Measurements from ENCODE around the gene FSHR. TPM values are rescaled to one million over a fixed set of nuclear protein-coding genes. Genes with fewer than 3 reads are reported as not detected.

FSHR gene
- total RNA-seq, 4 donors from 2014 or later: not detected

- peak; percentile 20 for DNase-seq
- intact Hi-C loops (cut with DNase I; ENCODE audit: low total_unique reads): no loop called here
- H3K4me3 ChIP-seq: no peak overlapping the region
- TF ChIP-seq POLR2A (IDR thresholded peaks at IDR 0.05) (no peak), POLR2AphosphoS5 (IDR thresholded peaks at IDR 0.05) (peak in 1 of 3 donors; percentile 54), EP300 (IDR thresholded peaks at IDR 0.05; ENCODE audit: low read depth) (no peak)
- TF ChIP-seq, protein P1, sequence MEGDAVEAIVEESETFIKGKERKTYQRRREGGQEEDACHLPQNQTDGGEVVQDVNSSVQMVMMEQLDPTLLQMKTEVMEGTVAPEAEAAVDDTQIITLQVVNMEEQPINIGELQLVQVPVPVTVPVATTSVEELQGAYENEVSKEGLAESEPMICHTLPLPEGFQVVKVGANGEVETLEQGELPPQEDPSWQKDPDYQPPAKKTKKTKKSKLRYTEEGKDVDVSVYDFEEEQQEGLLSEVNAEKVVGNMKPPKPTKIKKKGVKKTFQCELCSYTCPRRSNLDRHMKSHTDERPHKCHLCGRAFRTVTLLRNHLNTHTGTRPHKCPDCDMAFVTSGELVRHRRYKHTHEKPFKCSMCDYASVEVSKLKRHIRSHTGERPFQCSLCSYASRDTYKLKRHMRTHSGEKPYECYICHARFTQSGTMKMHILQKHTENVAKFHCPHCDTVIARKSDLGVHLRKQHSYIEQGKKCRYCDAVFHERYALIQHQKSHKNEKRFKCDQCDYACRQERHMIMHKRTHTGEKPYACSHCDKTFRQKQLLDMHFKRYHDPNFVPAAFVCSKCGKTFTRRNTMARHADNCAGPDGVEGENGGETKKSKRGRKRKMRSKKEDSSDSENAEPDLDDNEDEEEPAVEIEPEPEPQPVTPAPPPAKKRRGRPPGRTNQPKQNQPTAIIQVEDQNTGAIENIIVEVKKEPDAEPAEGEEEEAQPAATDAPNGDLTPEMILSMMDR (IDR thresholded peaks at IDR 0.05): peak; percentile 88 to 92 (median 92)
- 48 to 100% methylated on average over 1 to 2 of the region's 2 CpGs for WGBS, 2 donors (ENCODE audit: low coverage in 1 of 2)
- H3K9me3 ChIP-seq: no peaks in the 10 kb centered on the region
- H3K27ac ChIP-seq: no peak overlapping the region
- no peaks in the 10 kb centered on the region for H3K27me3 ChIP-seq
- in situ Hi-C loops (cut with MboI; ENCODE audit: low pct_ligation_motif_present in 1 of 4, low pct_unique_long_range_greater_than_20kb in 1 of 4, low sequenced_read_pairs in 3 of 4): no loop called here
- no peaks in the 10 kb centered on the region for H3K4me1 ChIP-seq
- no peaks in the 10 kb centered on the region for H3K36me3 ChIP-seq
Measured at GRCh38 chr2:48946449-48947048, 207.8 kb downstream of the FSHR start.

DNA sequence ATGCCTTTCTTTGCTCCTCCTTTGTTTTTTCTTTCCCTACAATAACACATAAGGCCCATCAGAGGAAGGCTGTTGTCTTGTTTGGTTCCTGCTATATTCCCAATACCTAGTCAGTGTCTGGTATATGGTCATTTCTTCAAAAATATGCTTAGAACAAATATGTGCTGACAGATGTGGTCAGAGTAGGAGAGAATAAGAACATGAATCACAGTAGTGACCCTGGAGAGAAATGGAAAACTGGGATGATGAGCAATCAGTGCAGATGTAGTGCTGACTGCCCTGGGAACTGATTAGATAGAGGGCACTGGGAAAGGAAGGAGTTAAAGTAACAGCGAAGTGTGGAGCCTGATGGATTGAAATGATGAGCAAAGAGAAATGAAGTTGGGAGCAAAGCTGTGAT is 209.4 kb downstream of the FSHR start:
- Histone ChIP-seq H3K27ac (no peak overlapping the region), H3K4me1 (no peaks in the 10 kb centered on the region)
- WGBS, 2 donors (ENCODE audit: low coverage in 1 of 2): 32 to 82% methylated on average over 1 of the region's 1 CpG

GRCh38 chr2:48943436-48943835 is 210.9 kb downstream of the FSHR start:
- Histone ChIP-seq H3K9me3 (no peaks in the 10 kb centered on the region), H3K36me3 (no peaks in the 10 kb centered on the region), H3K27ac (no peak overlapping the region), H3K27me3 (peaks cover 3% of the 10 kb centered on the region), H3K4me1 (no peaks in the 10 kb centered on the region), H3K4me3 (no peak overlapping the region)
- TF ChIP-seq, protein P1 (IDR thresholded peaks at IDR 0.05): no peak
- TF ChIP-seq POLR2A (IDR thresholded peaks at IDR 0.05) (no peak), POLR2AphosphoS5 (IDR thresholded peaks at IDR 0.05) (no peak), EP300 (IDR thresholded peaks at IDR 0.05; ENCODE audit: low read depth) (no peak)
- intact Hi-C loops (cut with DNase I; ENCODE audit: low total_unique reads) (no loop called here), in situ Hi-C loops (cut with MboI; ENCODE audit: low pct_ligation_motif_present in 1 of 4, low pct_unique_long_range_greater_than_20kb in 1 of 4, low sequenced_read_pairs in 3 of 4) (no loop called here)
- 54 to 58% methylated on average over 2 to 3 of the region's 3 CpGs for WGBS, 2 donors (ENCODE audit: low coverage in 1 of 2)
- DNase-seq: no peak

More for the DNA sequence above, 209.4 kb downstream of the FSHR start:
- intact Hi-C loops (cut with DNase I; ENCODE audit: low total_unique reads) (no loop called here), in situ Hi-C loops (cut with MboI; ENCODE audit: low pct_ligation_motif_present in 1 of 4, low pct_unique_long_range_greater_than_20kb in 1 of 4, low sequenced_read_pairs in 3 of 4) (no loop called here)
- H3K27me3 ChIP-seq: no peaks in the 10 kb centered on the region
- DNase-seq: no peak
- no peak overlapping the region for H3K4me3 ChIP-seq
- no peak for TF ChIP-seq EP300 (IDR thresholded peaks at IDR 0.05; ENCODE audit: low read depth)
- no peak for TF ChIP-seq POLR2A (IDR thresholded peaks at IDR 0.05)
- TF ChIP-seq, protein P1 (IDR thresholded peaks at IDR 0.05): no peak
- TF ChIP-seq POLR2AphosphoS5 (IDR thresholded peaks at IDR 0.05): no peak
- H3K36me3 ChIP-seq: no peaks in the 10 kb centered on the region
- no peaks in the 10 kb centered on the region for H3K9me3 ChIP-seq

DNA sequence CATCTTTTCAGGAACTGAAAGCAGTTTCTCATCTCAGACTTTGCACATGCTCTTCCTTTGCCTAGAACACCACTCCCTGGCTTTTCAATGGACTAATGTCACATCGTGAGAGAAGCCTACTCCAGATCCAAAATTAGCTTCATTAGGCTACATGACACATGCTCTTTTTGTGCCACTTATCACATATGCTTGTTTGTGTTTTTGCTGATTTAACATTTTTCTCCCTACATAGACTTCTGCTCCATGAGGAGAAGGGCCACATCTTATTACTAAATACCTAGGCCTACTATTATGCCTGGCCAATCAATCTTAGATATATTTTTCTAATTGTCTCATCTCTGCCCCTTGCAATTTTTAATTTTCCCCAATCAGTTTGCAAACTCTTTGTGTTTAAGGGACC is 212.4 kb downstream of the FSHR start:
- H3K4me1 ChIP-seq: no peaks in the 10 kb centered on the region
- H3K27ac ChIP-seq: no peak overlapping the region
- in situ Hi-C loops (cut with MboI; ENCODE audit: low pct_ligation_motif_present in 1 of 4, low pct_unique_long_range_greater_than_20kb in 1 of 4, low sequenced_read_pairs in 3 of 4): no loop called here
- DNase-seq: no peak
- H3K4me3 ChIP-seq: no peak overlapping the region
- TF ChIP-seq POLR2AphosphoS5 (IDR thresholded peaks at IDR 0.05) (no peak), POLR2A (IDR thresholded peaks at IDR 0.05) (no peak), EP300 (IDR thresholded peaks at IDR 0.05; ENCODE audit: low read depth) (no peak)
- TF ChIP-seq, protein P1 (IDR thresholded peaks at IDR 0.05): no peak
- 59 to 75% methylated on average over 1 of the region's 1 CpG for WGBS, 2 donors (ENCODE audit: low coverage in 1 of 2)
- no peaks in the 10 kb centered on the region for H3K9me3 ChIP-seq
- intact Hi-C loops (cut with DNase I; ENCODE audit: low total_unique reads): no loop called here
- no peaks in the 10 kb centered on the region for H3K36me3 ChIP-seq
- H3K27me3 ChIP-seq: peaks cover 3% of the 10 kb centered on the region
